Body of pancreas (tissue), 4 donors: ENCODE data around the gene DOHH. TPM values are rescaled to one million over a fixed set of nuclear protein-coding genes. Genes with fewer than 3 reads are reported as not detected.

ENCODE experiments used
- ATAC-seq: fragments of 150-250 bp; one replicate; pipeline ENCODE4 v1.9.1; 2016
- DNase-seq, 4 donors: peaks; one replicate each; pipeline ENCODE4 v3.0.0-alpha.2; 2019
- H3K27ac ChIP-seq, 4 donors: fragments of 200-600 bp; sonication (generic); 1 replicate in 3 of 4; 2 replicates in 1 of 4; pipeline versions ENCODE4 v1.5.1 to v1.6.1; 2016 to 2019; ENCODE audit warnings: mild to moderate bottlenecking in 1 of 4, mixed read lengths in 1 of 4, moderate library complexity in 1 of 4
- H3K27me3 ChIP-seq, 2 donors: fragments of 200-600 bp; sonication (generic); one replicate each; pipeline ENCODE4 v1.6.0; 2016; ENCODE audit warnings: mild to moderate bottlenecking in 1 of 2
- H3K36me3 ChIP-seq, 2 donors: fragments of 200-600 bp; sonication (generic); replicated peaks in 1 of 2; 2 replicates each; pipeline ENCODE4 v1.5.1; 2016; ENCODE audit warnings: low read depth in 2 of 2; ENCODE audit not compliant: insufficient read depth in 1 of 2
- H3K4me1 ChIP-seq: fragments of 200-600 bp; sonication (generic); one replicate; pipeline ENCODE4 v1.6.0; 2016
- H3K4me3 ChIP-seq, 2 donors: fragments of 200-600 bp; sonication (generic); 1 replicate in 1 of 2; 2 replicates in 1 of 2; pipeline ENCODE4 v1.5.1; 2016 to 2019
- H3K9me3 ChIP-seq, 3 donors: fragments of 200-600 bp; sonication (generic); 1 replicate in 2 of 3; 2 replicates in 1 of 3; pipeline ENCODE4 v1.5.1; 2016
- CTCF ChIP-seq, 7 experiments: fragments of 450-650 bp in 4 of 7; fragments of 200-600 bp in 3 of 7; sonication (generic) in 3 of 7; IDR thresholded peaks; one replicate each; pipeline ENCODE4 v1.5.1; 2016 to 2019; ENCODE audit warnings: antibody characterized with exemption in 7 of 7
- POLR2A ChIP-seq, 3 donors: fragments of 450-650 bp; IDR thresholded peaks; one replicate each; pipeline ENCODE4 v1.6.1; 2016; ENCODE audit warnings: antibody characterized with exemption in 3 of 3, mild to moderate bottlenecking in 2 of 3
- WGBS, 2 donors: methylation state at CpG; one replicate each; pipeline ENCODE4 v1.1.5; 2017; 5-methylcytosine and 5-hydroxymethylcytosine counted together
- intact Hi-C: fragments of 100-400 bp; cut with DNase I; formaldehyde crosslinking; loops from one replicate; pipeline ENCODE4 v1.15.1; 2023
- total RNA-seq, 2 donors: library from RNA; depleted of rRNA; stranded (reverse); fragments of >200 nt; gene quantifications; one replicate each; pipeline ENCODE4 v1.1.0, GENCODE V29; 2016

Gene DOHH
- total RNA-seq, 2 donors from 2014 or later: 9.3 to 17.5 TPM

GRCh38 chr19:3494559-3494958, 5.9 kb downstream of the DOHH start:
- DNase-seq (no peak), ATAC-seq (no peak)
- H3K27ac ChIP-seq: no peak overlapping the region
- intact Hi-C loops: no loop called here
- no peak overlapping the region for H3K4me3 ChIP-seq
- H3K4me1 ChIP-seq: peaks cover 8% of the 10 kb centered on the region
- TF ChIP-seq POLR2A (IDR thresholded peaks at IDR 0.05): no peak
- TF ChIP-seq CTCF (IDR thresholded peaks at IDR 0.05): no peak
- H3K9me3 ChIP-seq: no peaks in the 10 kb centered on the region
- H3K36me3 ChIP-seq: peaks cover 0 to 3% of the 10 kb centered on the region in 2 donors
- H3K27me3 ChIP-seq: no peaks in the 10 kb centered on the region
- WGBS, 2 donors: 88 to 89% methylated on average over 10 to 18 of the region's 18 CpGs

- no peak for DNase-seq
- Histone ChIP-seq H3K27me3 (no peaks in the 10 kb centered on the region), H3K9me3 (no peaks in the 10 kb centered on the region), H3K36me3 (peaks cover 0 to 3% of the 10 kb centered on the region in 2 donors), H3K27ac (no peak overlapping the region), H3K4me3 (no peak overlapping the region), H3K4me1 (peaks cover 3% of the 10 kb centered on the region)
- intact Hi-C loops: no loop called here
- WGBS, 2 donors: 87% methylated on average over 3 to 15 of the region's 15 CpGs
- ATAC-seq: no peak
- TF ChIP-seq POLR2A (IDR thresholded peaks at IDR 0.05): no peak
- TF ChIP-seq CTCF (IDR thresholded peaks at IDR 0.05): no peak
These were observed 6.4 kb downstream of the DOHH start for GRCh38 chr19:3494051-3494450.

DNA sequence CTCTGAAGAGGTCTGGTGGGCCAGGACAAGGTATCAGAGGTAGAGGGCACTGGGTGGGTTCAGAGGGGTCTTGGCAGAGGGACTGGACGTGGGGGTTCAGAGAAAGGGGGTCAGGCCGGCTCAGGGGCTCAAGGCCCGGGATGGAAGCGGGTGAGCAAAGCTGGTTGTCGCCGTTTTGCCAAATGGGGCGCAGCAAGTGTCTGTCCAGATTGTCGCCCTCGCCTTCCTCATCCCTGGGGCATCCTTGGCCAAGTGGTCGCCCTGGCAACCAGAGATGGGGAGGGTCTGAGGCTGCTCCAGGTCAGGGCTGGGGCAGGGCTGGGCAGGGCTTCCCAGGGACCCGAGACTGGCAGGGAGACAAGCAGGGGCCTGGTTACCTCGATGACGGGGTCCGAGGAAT, 6.8 kb downstream of the DOHH start:
- ATAC-seq: no peak
- H3K9me3 ChIP-seq: no peaks in the 10 kb centered on the region
- H3K36me3 ChIP-seq: peaks cover 0 to 3% of the 10 kb centered on the region in 2 donors
- no peaks in the 10 kb centered on the region for H3K4me1 ChIP-seq
- no peak overlapping the region for H3K27ac ChIP-seq
- WGBS, 2 donors: 91 to 96% methylated on average over 12 to 14 of the region's 14 CpGs
- no peak for DNase-seq
- no peak overlapping the region for H3K4me3 ChIP-seq
- no peaks in the 10 kb centered on the region for H3K27me3 ChIP-seq
- intact Hi-C loops: no loop called here
- no peak for TF ChIP-seq CTCF (IDR thresholded peaks at IDR 0.05)

GRCh38 chr19:3492919-3493318, 7.6 kb downstream of the DOHH start:
- H3K9me3 ChIP-seq: no peaks in the 10 kb centered on the region
- peaks cover 0 to 3% of the 10 kb centered on the region in 2 donors for H3K36me3 ChIP-seq
- ATAC-seq (no peak), DNase-seq (no peak)
- intact Hi-C loops: no loop called here
- H3K27me3 ChIP-seq: no peaks in the 10 kb centered on the region
- H3K4me3 ChIP-seq: no peak overlapping the region
- 92 to 93% methylated on average over 16 of the region's 16 CpGs for WGBS, 2 donors
- no peak overlapping the region for H3K27ac ChIP-seq
- TF ChIP-seq POLR2A (IDR thresholded peaks at IDR 0.05) (no peak), CTCF (IDR thresholded peaks at IDR 0.05) (no peak)
- no peaks in the 10 kb centered on the region for H3K4me1 ChIP-seq

- peaks cover 0 to 3% of the 10 kb centered on the region in 2 donors for H3K36me3 ChIP-seq
- H3K9me3 ChIP-seq: no peaks in the 10 kb centered on the region
- intact Hi-C loops: no loop called here
- H3K4me1 ChIP-seq: no peaks in the 10 kb centered on the region
- DNase-seq (no peak), ATAC-seq (no peak)
- H3K27ac ChIP-seq: no peak overlapping the region
- no peak overlapping the region for H3K4me3 ChIP-seq
- TF ChIP-seq CTCF (IDR thresholded peaks at IDR 0.05) (no peak), POLR2A (IDR thresholded peaks at IDR 0.05) (no peak)
- 89 to 93% methylated on average over 7 to 13 of the region's 45 CpGs for WGBS, 2 donors
- H3K27me3 ChIP-seq: no peaks in the 10 kb centered on the region
These were observed 8.2 kb downstream of the DOHH start for GRCh38 chr19:3492131-3492839.
